NCI-H2029 treated with DMSO at 0.1 percent for 48 hours (cell line): ENCODE measurements around the gene LRRC2.
A peak's percentile ranks its signal among the peaks of the same experiment; 100 is the strongest.
"Not testable (repeated sequence)": the region's sequence is repeated elsewhere in the genome, so short reads cannot be mapped to it uniquely, and the experiment has no call there.

Experiments used
- DNase-seq: peaks from one replicate; lab custom pipeline; 2025; lab: John Stamatoyannopoulos, UW

The LRRC2 gene

GRCh38 chr3:46496746-46497555 lies 69.2 kb downstream of the LRRC2 start:
- DNase-seq, result no peak

- no peak for DNase-seq
These were observed 70.1 kb downstream of the LRRC2 start for GRCh38 chr3:46495901-46496456.

- DNase-seq, result not testable (repeated sequence)
These were observed 71.6 kb downstream of the LRRC2 start for GRCh38 chr3:46494491-46494890.

- DNase-seq, result no peak
These were observed 73.1 kb downstream of the LRRC2 start for GRCh38 chr3:46492890-46493547.

GRCh38 chr3:46491089-46492070 lies 74.7 kb downstream of the LRRC2 start:
- DNase-seq, result no peak

- no peak for DNase-seq
These were observed 75.6 kb downstream of the LRRC2 start for GRCh38 chr3:46490338-46491084.

GRCh38 chr3:46489875-46490274 lies 76.2 kb downstream of the LRRC2 start:
- DNase-seq, result no peak

- no peak for DNase-seq
These were observed 76.7 kb downstream of the LRRC2 start for GRCh38 chr3:46489381-46489780.

GRCh38 chr3:46488735-46489361 lies 77.3 kb downstream of the LRRC2 start:
- DNase-seq, result peak; percentile 90

GRCh38 chr3:46485779-46486175 lies 80.3 kb downstream of the LRRC2 start:
- no peak for DNase-seq

GRCh38 chr3:46484911-46485778 lies 81.0 kb downstream of the LRRC2 start:
- DNase-seq, result peak; percentile 58

GRCh38 chr3:46484388-46484787 lies 81.7 kb downstream of the LRRC2 start:
- no peak for DNase-seq

- DNase-seq, result no peak
These were observed 82.3 kb downstream of the LRRC2 start for GRCh38 chr3:46483825-46484224.

- no peak for DNase-seq
These were observed 83.3 kb downstream of the LRRC2 start for GRCh38 chr3:46482632-46483350.

- no peak for DNase-seq
These were observed 84.5 kb downstream of the LRRC2 start for GRCh38 chr3:46481636-46482035.

GRCh38 chr3:46480491-46481195 lies 85.5 kb downstream of the LRRC2 start:
- no peak for DNase-seq

GRCh38 chr3:46479696-46480095 lies 86.4 kb downstream of the LRRC2 start:
- DNase-seq, result no peak

GRCh38 chr3:46479021-46479420 lies 87.1 kb downstream of the LRRC2 start:
- no peak for DNase-seq
